ENCODE results near the gene A2M.

The A2M gene

GRCh38 chr12:9123781-9124382 lies 8.2 kb upstream of the A2M start:
- Histone ChIP-seq H3K27me3 (replicated peaks; ENCODE audit: control insufficient read depth, insufficient read depth, low read length, poor library complexity, severe bottlenecking) (no peaks in the 10 kb centered on the region), H3K4me1 (ENCODE audit: control insufficient read depth, insufficient read depth, low read length, poor library complexity, severe bottlenecking) (no peaks in the 10 kb centered on the region), H3K4me3 (ENCODE audit: insufficient read depth, low read depth, low read length, poor library complexity, severe bottlenecking) (no peak overlapping the region), H3K9me3 (ENCODE audit: control insufficient read depth, low read length) (no peaks in the 10 kb centered on the region), H3K27ac (ENCODE audit: insufficient read depth, low read length, poor library complexity, severe bottlenecking) (no peak overlapping the region), H3K36me3 (ENCODE audit: control insufficient read depth, insufficient read depth, low read length) (peaks cover 6% of the 10 kb centered on the region)
- DNase-seq = no peak

GRCh38 chr12:9122091-9122609 lies 6.4 kb upstream of the A2M start:
- H3K4me3 ChIP-seq (ENCODE audit: insufficient read depth, low read depth, low read length, poor library complexity, severe bottlenecking) = no peak overlapping the region
- DNase-seq = no peak

GRCh38 chr12:9120487-9121184 lies 4.9 kb upstream of the A2M start:
- DNase-seq = no peak
- no peak overlapping the region for H3K27ac ChIP-seq (ENCODE audit: insufficient read depth, low read length, poor library complexity, severe bottlenecking)
- H3K36me3 ChIP-seq (ENCODE audit: control insufficient read depth, insufficient read depth, low read length) = no peaks in the 10 kb centered on the region
- H3K4me1 ChIP-seq (ENCODE audit: control insufficient read depth, insufficient read depth, low read length, poor library complexity, severe bottlenecking) = no peaks in the 10 kb centered on the region
- no peaks in the 10 kb centered on the region for H3K27me3 ChIP-seq (replicated peaks; ENCODE audit: control insufficient read depth, insufficient read depth, low read length, poor library complexity, severe bottlenecking)
- no peak overlapping the region for H3K4me3 ChIP-seq (ENCODE audit: insufficient read depth, low read depth, low read length, poor library complexity, severe bottlenecking)
- H3K9me3 ChIP-seq (ENCODE audit: control insufficient read depth, low read length) = no peaks in the 10 kb centered on the region

More at GRCh38 chr12:9122091-9122609, 6.4 kb upstream of the A2M start:
- no peak overlapping the region for H3K27ac ChIP-seq (ENCODE audit: insufficient read depth, low read length, poor library complexity, severe bottlenecking)
- H3K36me3 ChIP-seq (ENCODE audit: control insufficient read depth, insufficient read depth, low read length) = no peaks in the 10 kb centered on the region
- no peaks in the 10 kb centered on the region for H3K27me3 ChIP-seq (replicated peaks; ENCODE audit: control insufficient read depth, insufficient read depth, low read length, poor library complexity, severe bottlenecking)
- no peaks in the 10 kb centered on the region for H3K9me3 ChIP-seq (ENCODE audit: control insufficient read depth, low read length)
- no peaks in the 10 kb centered on the region for H3K4me1 ChIP-seq (ENCODE audit: control insufficient read depth, insufficient read depth, low read length, poor library complexity, severe bottlenecking)

- no peak for DNase-seq
- H3K27me3 ChIP-seq (replicated peaks; ENCODE audit: control insufficient read depth, insufficient read depth, low read length, poor library complexity, severe bottlenecking) = no peaks in the 10 kb centered on the region
- H3K4me3 ChIP-seq (ENCODE audit: insufficient read depth, low read depth, low read length, poor library complexity, severe bottlenecking) = no peak overlapping the region
- no peaks in the 10 kb centered on the region for H3K4me1 ChIP-seq (ENCODE audit: control insufficient read depth, insufficient read depth, low read length, poor library complexity, severe bottlenecking)
- no peak overlapping the region for H3K27ac ChIP-seq (ENCODE audit: insufficient read depth, low read length, poor library complexity, severe bottlenecking)
- no peaks in the 10 kb centered on the region for H3K9me3 ChIP-seq (ENCODE audit: control insufficient read depth, low read length)
- no peaks in the 10 kb centered on the region for H3K36me3 ChIP-seq (ENCODE audit: control insufficient read depth, insufficient read depth, low read length)
Measured at GRCh38 chr12:9118158-9118557, 2.4 kb upstream of the A2M start.

- Histone ChIP-seq H3K36me3 (ENCODE audit: control insufficient read depth, insufficient read depth, low read length) (no peaks in the 10 kb centered on the region), H3K4me1 (ENCODE audit: control insufficient read depth, insufficient read depth, low read length, poor library complexity, severe bottlenecking) (no peaks in the 10 kb centered on the region), H3K9me3 (ENCODE audit: control insufficient read depth, low read length) (no peaks in the 10 kb centered on the region), H3K27ac (ENCODE audit: insufficient read depth, low read length, poor library complexity, severe bottlenecking) (no peak overlapping the region), H3K27me3 (replicated peaks; ENCODE audit: control insufficient read depth, insufficient read depth, low read length, poor library complexity, severe bottlenecking) (no peaks in the 10 kb centered on the region), H3K4me3 (ENCODE audit: insufficient read depth, low read depth, low read length, poor library complexity, severe bottlenecking) (no peak overlapping the region)
- DNase-seq = no peak
Measured at GRCh38 chr12:9114946-9115345, 773 bp downstream of the A2M start.

GRCh38 chr12:9113987-9114309 lies 1.8 kb downstream of the A2M start:
- no peaks in the 10 kb centered on the region for H3K4me1 ChIP-seq (ENCODE audit: control insufficient read depth, insufficient read depth, low read length, poor library complexity, severe bottlenecking)

GRCh38 chr12:9113296-9113986 lies 2.3 kb downstream of the A2M start:
- Histone ChIP-seq H3K4me1 (ENCODE audit: control insufficient read depth, insufficient read depth, low read length, poor library complexity, severe bottlenecking) (no peaks in the 10 kb centered on the region), H3K9me3 (ENCODE audit: control insufficient read depth, low read length) (no peaks in the 10 kb centered on the region), H3K27me3 (replicated peaks; ENCODE audit: control insufficient read depth, insufficient read depth, low read length, poor library complexity, severe bottlenecking) (no peaks in the 10 kb centered on the region), H3K27ac (ENCODE audit: insufficient read depth, low read length, poor library complexity, severe bottlenecking) (no peak overlapping the region), H3K4me3 (ENCODE audit: insufficient read depth, low read depth, low read length, poor library complexity, severe bottlenecking) (no peak overlapping the region), H3K36me3 (ENCODE audit: control insufficient read depth, insufficient read depth, low read length) (no peaks in the 10 kb centered on the region)
- DNase-seq = no peak

More at GRCh38 chr12:9113987-9114309, 1.8 kb downstream of the A2M start:
- Histone ChIP-seq H3K4me3 (ENCODE audit: insufficient read depth, low read depth, low read length, poor library complexity, severe bottlenecking) (no peak overlapping the region), H3K9me3 (ENCODE audit: control insufficient read depth, low read length) (no peaks in the 10 kb centered on the region), H3K27ac (ENCODE audit: insufficient read depth, low read length, poor library complexity, severe bottlenecking) (no peak overlapping the region), H3K27me3 (replicated peaks; ENCODE audit: control insufficient read depth, insufficient read depth, low read length, poor library complexity, severe bottlenecking) (no peaks in the 10 kb centered on the region), H3K36me3 (ENCODE audit: control insufficient read depth, insufficient read depth, low read length) (no peaks in the 10 kb centered on the region)
- no peak for DNase-seq

- Histone ChIP-seq H3K27me3 (replicated peaks; ENCODE audit: control insufficient read depth, insufficient read depth, low read length, poor library complexity, severe bottlenecking) (no peaks in the 10 kb centered on the region), H3K4me1 (ENCODE audit: control insufficient read depth, insufficient read depth, low read length, poor library complexity, severe bottlenecking) (no peaks in the 10 kb centered on the region), H3K4me3 (ENCODE audit: insufficient read depth, low read depth, low read length, poor library complexity, severe bottlenecking) (no peak overlapping the region), H3K9me3 (ENCODE audit: control insufficient read depth, low read length) (no peaks in the 10 kb centered on the region), H3K36me3 (ENCODE audit: control insufficient read depth, insufficient read depth, low read length) (no peaks in the 10 kb centered on the region), H3K27ac (ENCODE audit: insufficient read depth, low read length, poor library complexity, severe bottlenecking) (no peak overlapping the region)
- no peak for DNase-seq
Measured at GRCh38 chr12:9112076-9112853, 3.5 kb downstream of the A2M start.

GRCh38 chr12:9111525-9111924 lies 4.2 kb downstream of the A2M start:
- no peaks in the 10 kb centered on the region for H3K27me3 ChIP-seq (replicated peaks; ENCODE audit: control insufficient read depth, insufficient read depth, low read length, poor library complexity, severe bottlenecking)
- no peaks in the 10 kb centered on the region for H3K9me3 ChIP-seq (ENCODE audit: control insufficient read depth, low read length)
- no peak overlapping the region for H3K4me3 ChIP-seq (ENCODE audit: insufficient read depth, low read depth, low read length, poor library complexity, severe bottlenecking)
- DNase-seq = no peak
- no peaks in the 10 kb centered on the region for H3K4me1 ChIP-seq (ENCODE audit: control insufficient read depth, insufficient read depth, low read length, poor library complexity, severe bottlenecking)
- no peak overlapping the region for H3K27ac ChIP-seq (ENCODE audit: insufficient read depth, low read length, poor library complexity, severe bottlenecking)
- no peaks in the 10 kb centered on the region for H3K36me3 ChIP-seq (ENCODE audit: control insufficient read depth, insufficient read depth, low read length)
